Measurements from ENCODE around the gene NPY4R. TPM values are rescaled to one million over a fixed set of nuclear protein-coding genes. Genes with fewer than 3 reads are reported as not detected.
"Not testable (repeated sequence)": the region's sequence is repeated elsewhere in the genome, so short reads cannot be mapped to it uniquely, and the experiment has no call there.

The NPY4R gene
- total RNA-seq, 4 donors from 2014 or later: not detected

DNA sequence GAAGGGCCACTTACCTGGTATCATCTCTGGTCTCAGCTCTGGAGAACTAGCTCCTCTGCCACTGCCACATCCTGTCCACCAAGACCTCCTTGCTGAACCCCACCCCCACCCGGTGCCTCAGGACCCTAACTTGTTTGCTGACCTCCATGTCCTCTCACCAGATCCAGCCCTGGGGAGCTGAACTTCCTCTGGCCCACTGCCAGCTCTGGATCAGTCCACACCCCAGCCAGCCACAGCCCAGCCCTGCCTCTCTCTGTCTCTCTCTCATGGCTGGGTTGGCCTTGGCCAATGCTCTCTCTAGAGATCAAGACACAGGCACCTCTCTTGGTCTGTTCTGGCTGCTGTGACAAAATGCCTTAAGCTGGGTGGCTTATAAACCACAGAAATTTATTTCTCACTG, 14.4 kb downstream of the NPY4R start:
- H3K36me3 ChIP-seq; H3K27me3 ChIP-seq; intact Hi-C loops (cut with DNase I; ENCODE audit: low total_unique reads); H3K9me3 ChIP-seq; H3K27ac ChIP-seq; DNase-seq; H3K4me3 ChIP-seq; H3K4me1 ChIP-seq: not testable (repeated sequence)

DNA sequence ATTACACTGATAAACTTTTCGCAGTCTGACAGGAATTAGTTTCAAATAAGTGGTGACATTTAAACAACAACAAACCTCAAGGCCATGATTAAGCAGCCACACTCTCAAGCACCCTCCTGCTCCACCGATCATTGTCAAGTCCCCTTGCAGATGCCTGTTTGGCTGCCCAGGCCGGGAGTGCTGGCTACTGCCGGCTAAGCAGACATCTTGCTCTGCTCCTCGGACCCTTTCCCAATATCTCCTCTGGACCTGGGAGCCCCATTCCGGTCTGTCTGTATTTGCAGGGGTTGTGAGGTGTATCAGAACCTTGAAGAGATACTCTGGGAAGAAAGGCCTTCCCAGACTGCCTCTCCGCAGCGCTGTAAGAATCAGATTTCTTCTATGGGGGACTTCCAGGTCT, 14.9 kb downstream of the NPY4R start:
- H3K4me3 ChIP-seq; intact Hi-C loops (cut with DNase I; ENCODE audit: low total_unique reads); H3K4me1 ChIP-seq; DNase-seq; H3K36me3 ChIP-seq; H3K9me3 ChIP-seq; H3K27ac ChIP-seq; H3K27me3 ChIP-seq: not testable (repeated sequence)

DNA sequence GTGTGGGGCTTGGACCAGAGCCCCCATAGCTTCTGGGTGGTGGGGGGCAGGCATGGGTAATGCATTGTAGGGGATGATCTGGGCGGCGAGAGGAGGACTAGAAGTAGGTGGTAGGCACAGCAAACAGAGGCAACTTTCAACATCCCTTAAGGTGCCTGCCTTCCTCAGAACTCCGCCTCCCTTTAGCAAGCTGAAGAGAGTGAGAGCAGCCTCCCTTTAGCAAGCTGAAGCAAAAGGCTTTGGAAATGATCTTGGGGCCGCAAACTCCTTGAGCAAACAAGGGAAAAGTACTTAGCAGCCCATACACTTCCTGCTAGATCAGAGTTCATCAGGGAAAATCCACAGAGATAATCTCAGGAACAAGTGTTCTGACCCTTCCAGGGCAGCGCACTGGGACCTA, 18.3 kb downstream of the NPY4R start:
- H3K9me3 ChIP-seq; DNase-seq; intact Hi-C loops (cut with DNase I; ENCODE audit: low total_unique reads); H3K4me1 ChIP-seq; H3K4me3 ChIP-seq; H3K27ac ChIP-seq; H3K36me3 ChIP-seq; H3K27me3 ChIP-seq: not testable (repeated sequence)

DNA sequence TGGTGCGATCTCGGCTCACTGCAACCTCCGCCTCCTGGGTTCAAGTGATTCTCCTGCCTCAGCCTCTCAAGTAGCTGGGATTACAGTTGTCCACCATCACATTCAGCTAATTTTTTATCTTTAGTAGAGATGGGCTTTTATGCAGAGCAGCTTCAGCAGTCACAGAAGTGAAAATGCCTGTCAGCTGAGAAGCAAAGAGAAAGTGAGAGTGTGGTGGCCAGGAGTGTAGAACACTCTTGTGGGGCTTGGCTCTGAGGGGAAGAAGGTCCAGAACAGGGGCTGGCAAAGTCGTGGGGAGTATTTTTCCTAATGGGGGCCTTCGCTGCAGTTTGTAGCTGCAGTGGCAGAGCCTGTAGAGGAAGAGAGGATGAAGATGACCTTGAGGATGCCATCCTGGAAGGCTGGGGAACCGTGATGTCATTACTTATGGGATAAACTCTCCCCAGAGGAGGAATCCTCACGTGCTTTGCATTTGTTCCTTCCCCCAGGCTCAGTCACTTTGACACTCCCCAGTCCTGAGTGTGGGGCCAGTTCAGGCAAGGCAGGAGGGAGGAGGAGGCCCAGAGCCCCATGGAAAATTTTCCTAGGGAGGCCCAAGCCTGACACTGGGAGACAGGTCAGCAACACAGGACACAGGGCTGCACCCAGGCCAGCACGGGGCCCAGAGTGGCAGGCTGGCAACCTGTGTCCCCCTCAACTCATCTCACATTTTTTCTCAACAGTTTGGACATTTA, 20.2 kb downstream of the NPY4R start:
- H3K27ac ChIP-seq; intact Hi-C loops (cut with DNase I; ENCODE audit: low total_unique reads); H3K4me3 ChIP-seq; H3K27me3 ChIP-seq; H3K9me3 ChIP-seq; DNase-seq; H3K36me3 ChIP-seq; H3K4me1 ChIP-seq: not testable (repeated sequence)

- H3K4me1 ChIP-seq; H3K27me3 ChIP-seq; H3K36me3 ChIP-seq; intact Hi-C loops (cut with DNase I; ENCODE audit: low total_unique reads); H3K4me3 ChIP-seq; DNase-seq; H3K9me3 ChIP-seq; H3K27ac ChIP-seq: not testable (repeated sequence)
Measured at GRCh38 chr10:46443422-46443821, 22.3 kb downstream of the NPY4R start.

GRCh38 chr10:46442706-46443275, 23.0 kb downstream of the NPY4R start:
- DNase-seq; H3K36me3 ChIP-seq; H3K27ac ChIP-seq; H3K27me3 ChIP-seq; H3K9me3 ChIP-seq; intact Hi-C loops (cut with DNase I; ENCODE audit: low total_unique reads); H3K4me1 ChIP-seq; H3K4me3 ChIP-seq: not testable (repeated sequence)

DNA sequence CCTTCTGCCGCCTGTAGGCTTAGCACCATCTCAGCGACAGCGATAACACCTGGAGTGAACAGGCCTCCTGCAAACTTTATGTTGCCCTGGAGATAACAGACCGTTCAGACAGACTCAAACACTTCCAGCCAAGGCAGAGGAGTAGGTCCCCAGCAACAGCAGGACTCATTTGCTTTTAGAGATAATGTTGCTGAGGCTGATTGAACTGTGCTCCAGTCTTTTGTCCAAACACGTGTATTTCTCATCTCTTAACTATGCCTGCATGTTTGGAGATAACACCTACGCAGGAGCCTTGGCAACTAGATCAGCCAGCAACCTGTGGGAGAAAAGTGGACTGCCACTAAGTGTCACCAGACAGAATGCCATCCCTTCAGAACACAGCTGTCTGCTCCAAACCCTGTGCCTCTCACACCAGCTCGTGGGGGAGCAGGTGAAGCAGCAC, 23.9 kb downstream of the NPY4R start:
- H3K9me3 ChIP-seq; H3K4me3 ChIP-seq; H3K27ac ChIP-seq; H3K36me3 ChIP-seq; DNase-seq; H3K4me1 ChIP-seq; H3K27me3 ChIP-seq; intact Hi-C loops (cut with DNase I; ENCODE audit: low total_unique reads): not testable (repeated sequence)

- H3K27me3 ChIP-seq; H3K4me1 ChIP-seq; H3K4me3 ChIP-seq; DNase-seq; H3K9me3 ChIP-seq; intact Hi-C loops (cut with DNase I; ENCODE audit: low total_unique reads); H3K27ac ChIP-seq; H3K36me3 ChIP-seq: not testable (repeated sequence)
Measured at GRCh38 chr10:46440942-46441341, 24.8 kb downstream of the NPY4R start.

- H3K27ac ChIP-seq; H3K4me1 ChIP-seq; H3K9me3 ChIP-seq; DNase-seq; H3K4me3 ChIP-seq; H3K27me3 ChIP-seq; H3K36me3 ChIP-seq; intact Hi-C loops (cut with DNase I; ENCODE audit: low total_unique reads): not testable (repeated sequence)
Measured at GRCh38 chr10:46423550-46423949, 42.2 kb downstream of the NPY4R start.

GRCh38 chr10:46419570-46420379, 46.0 kb downstream of the NPY4R start:
- H3K4me3 ChIP-seq; H3K27ac ChIP-seq; H3K27me3 ChIP-seq; DNase-seq; H3K4me1 ChIP-seq; H3K36me3 ChIP-seq; H3K9me3 ChIP-seq; intact Hi-C loops (cut with DNase I; ENCODE audit: low total_unique reads): not testable (repeated sequence)

GRCh38 chr10:46418283-46418682, 47.5 kb downstream of the NPY4R start:
- H3K36me3 ChIP-seq; H3K4me3 ChIP-seq; H3K4me1 ChIP-seq; H3K9me3 ChIP-seq; H3K27me3 ChIP-seq; intact Hi-C loops (cut with DNase I; ENCODE audit: low total_unique reads); DNase-seq; H3K27ac ChIP-seq: not testable (repeated sequence)

DNA sequence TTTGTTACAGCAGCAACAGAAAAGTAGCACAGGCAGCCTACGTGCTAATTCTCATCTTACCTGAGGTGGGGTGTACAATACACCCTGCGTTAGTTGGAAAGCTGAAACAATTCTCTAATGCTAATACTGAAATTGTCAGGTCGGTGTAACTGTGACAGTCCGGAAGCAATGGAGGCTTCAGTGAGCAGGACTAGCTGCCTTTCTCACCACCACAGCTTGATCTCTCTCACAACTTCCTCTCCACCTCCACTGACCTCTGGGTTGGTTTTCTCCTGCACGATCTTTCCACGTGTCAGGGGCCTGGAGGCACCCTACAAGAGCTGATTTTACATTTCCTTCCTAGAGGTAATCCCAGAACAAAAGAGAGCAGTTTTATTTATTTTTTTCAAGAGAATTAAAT, 50.5 kb downstream of the NPY4R start:
- H3K27me3 ChIP-seq; intact Hi-C loops (cut with DNase I; ENCODE audit: low total_unique reads): not testable (repeated sequence)

DNA sequence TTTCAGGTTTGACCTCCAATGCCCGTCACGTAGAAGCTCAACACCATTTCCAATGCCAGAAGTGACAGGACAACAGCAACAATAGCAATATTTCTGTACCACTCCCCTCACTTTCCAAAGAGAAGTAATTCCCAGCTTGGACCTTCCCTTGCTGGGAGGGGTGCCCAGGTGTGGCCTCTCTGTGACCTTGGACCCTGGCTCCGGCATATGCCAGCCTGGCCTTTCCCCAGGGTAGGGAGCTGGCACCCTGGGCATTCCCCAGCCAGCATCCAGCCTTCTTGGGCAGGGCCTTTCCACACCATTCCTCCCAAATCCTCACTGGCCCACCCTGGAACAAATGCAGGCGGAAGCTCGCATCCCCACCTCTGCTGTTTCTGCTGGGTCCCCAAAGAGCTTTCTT, 53.1 kb downstream of the NPY4R start:
- H3K9me3 ChIP-seq; H3K4me1 ChIP-seq; H3K4me3 ChIP-seq; H3K36me3 ChIP-seq; H3K27ac ChIP-seq; intact Hi-C loops (cut with DNase I; ENCODE audit: low total_unique reads); DNase-seq; H3K27me3 ChIP-seq: not testable (repeated sequence)

More for the DNA sequence above, 50.5 kb downstream of the NPY4R start:
- H3K4me3 ChIP-seq, H3K27ac ChIP-seq, DNase-seq, H3K36me3 ChIP-seq, H3K4me1 ChIP-seq, H3K9me3 ChIP-seq: not testable (repeated sequence)
